GM19023 (cell line): ENCODE data around the gene PNLDC1.
"Not testable (repeated sequence)": the region's sequence is repeated elsewhere in the genome, so short reads cannot be mapped to it uniquely, and the experiment has no call there.

ENCODE experiments used
- ATAC-seq: cut with Tn5 transposase; IDR thresholded peaks from one replicate; pipeline ENCODE4 v1.9.1; 2021; ENCODE audit warnings: mild to moderate bottlenecking, moderate library complexity; ENCODE audit not compliant: unreplicated experiment

The PNLDC1 gene

DNA sequence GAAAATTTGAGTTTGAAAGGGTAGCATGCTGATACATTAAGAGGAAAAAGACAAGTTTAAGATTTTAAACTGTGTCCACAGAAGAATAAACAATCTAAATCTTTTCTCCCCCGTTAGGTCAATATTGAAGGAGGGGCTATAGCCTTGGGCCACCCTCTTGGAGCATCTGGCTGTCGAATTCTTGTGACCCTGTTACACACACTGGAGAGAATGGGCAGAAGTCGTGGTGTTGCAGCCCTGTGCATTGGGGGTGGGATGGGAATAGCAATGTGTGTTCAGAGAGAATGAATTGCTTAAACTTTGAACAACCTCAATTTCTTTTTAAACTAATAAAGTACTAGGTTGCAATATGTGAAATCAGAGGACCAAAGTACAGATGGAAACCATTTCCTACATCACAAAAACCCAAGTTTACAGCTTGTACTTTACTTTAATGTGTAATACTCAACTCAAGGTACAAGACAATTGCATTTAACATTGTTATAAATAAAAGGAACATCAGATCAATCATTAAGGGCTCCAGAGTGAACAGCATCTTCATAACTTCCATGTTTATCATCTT, 21.5 kb upstream of the PNLDC1 start:
- ATAC-seq: no peak

- ATAC-seq: no peak
These were observed 11.8 kb upstream of the PNLDC1 start for GRCh38 chr6:159788276-159788675.

- no peak for ATAC-seq
These were observed 11.2 kb upstream of the PNLDC1 start for GRCh38 chr6:159788753-159789376.

DNA sequence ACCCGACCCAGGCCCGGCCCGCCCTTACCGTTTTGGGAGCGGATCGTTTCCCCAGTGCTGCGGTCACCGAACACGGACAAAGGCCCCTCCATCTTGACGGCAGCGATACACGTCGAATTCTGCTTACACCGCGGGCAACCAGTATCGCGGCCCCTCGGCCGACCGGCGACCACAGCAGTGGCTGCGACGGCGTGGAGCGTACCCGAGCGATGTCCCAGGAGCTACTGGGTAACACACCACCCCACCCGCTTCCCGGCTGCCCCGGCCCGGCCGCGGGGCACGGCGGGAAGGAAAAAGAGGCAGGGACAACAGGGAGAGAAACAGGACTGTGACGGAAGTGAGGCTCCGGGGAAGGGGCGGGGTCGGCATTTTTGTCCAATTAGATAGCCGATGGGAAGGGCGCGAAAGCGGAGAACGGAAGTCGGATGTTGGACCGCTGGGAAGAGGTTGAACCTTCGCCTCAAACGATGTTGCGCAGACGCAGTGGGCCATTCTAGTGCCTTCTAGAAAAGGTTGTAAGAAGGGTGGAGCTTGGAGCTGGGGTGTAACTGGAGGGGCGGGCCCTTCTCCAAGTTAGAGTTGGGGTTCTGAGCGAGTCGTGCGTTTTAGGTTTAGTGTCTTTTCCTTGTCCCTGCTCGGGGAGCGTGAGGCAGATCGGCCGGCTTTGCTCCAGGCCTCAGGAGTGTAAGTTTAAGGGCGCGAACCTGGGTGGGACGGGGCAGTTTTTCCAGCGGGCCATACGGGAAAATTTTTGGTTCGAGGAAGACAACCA, 10.5 kb upstream of the PNLDC1 start, which contains the start of gene TCP1:
TSS of gene TCP1 (minus strand) at position 226 of the 772 bp plus-strand sequence. CDS start at position 92, 134 bp downstream.
- ATAC-seq: peak; percentile 79

DNA sequence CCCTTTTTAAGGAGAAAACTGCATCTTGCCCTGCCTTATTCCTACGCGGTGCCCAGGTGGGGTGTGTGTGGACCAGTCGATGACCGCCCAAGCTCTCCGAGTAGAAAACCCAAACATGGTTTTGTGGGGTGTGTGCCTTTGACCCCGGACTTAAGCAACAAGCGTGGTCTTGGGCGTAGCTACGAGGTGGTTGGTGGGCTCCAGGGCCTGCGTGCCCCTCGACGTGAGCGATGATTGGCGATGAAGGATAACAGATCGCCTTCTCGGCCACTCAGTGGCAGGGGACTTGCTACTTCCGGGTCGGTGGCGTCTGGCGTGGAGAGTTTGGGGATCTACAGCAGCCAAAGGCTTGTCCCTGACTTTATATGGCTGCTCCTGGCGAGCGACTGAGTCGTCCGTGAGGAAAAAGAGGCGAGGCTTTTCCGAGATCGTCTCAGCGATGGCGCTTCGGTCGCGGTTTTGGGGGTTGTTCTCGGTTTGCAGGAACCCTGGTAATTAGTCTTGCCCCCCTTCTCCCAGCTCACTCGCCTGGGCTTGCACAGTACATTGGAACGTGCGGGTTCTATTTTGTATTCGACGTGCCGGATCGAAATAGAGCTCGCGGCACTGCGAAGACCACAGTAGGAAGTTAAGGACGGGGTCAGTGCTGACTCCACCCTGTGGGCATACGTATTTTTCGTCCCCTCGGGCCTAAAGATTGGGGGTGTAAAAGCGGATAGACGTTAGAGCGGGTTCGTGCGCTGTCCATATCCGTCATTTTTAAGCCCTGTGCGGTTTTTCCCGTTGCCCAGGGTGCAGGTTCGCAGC, 9.7 kb upstream of the PNLDC1 start, which contains the start of gene MRPL18:
TSS of gene MRPL18 (plus strand) at position 319 of the 807 bp plus-strand sequence. CDS start at position 440, 121 bp downstream.
- ATAC-seq: peak; percentile 83

GRCh38 chr6:159790956-159791598, 9.0 kb upstream of the PNLDC1 start:
- ATAC-seq: no peak

GRCh38 chr6:159794976-159795375, 5.1 kb upstream of the PNLDC1 start:
- not testable (repeated sequence) for ATAC-seq

DNA sequence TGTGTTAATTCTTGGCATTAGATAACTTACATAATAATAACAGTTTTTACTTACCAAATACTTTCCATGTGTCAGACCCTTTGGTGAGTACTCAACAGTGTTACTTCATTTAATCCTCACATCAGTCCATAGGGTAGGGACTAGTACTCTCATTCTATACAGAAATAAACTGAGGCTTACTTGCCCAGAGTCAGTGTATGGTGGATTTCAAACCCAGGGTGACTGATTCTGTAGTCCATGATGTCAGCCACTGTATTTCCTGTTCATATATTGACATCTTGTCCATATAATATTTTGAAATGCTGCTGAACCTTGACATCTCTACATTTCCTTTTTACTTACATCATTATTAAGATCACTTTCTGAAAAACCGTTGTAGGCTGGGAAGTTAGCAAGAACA, 2.5 kb upstream of the PNLDC1 start:
- ATAC-seq: no peak

- no peak for ATAC-seq
These were observed 1.9 kb downstream of the PNLDC1 start for GRCh38 chr6:159801935-159802334.

DNA sequence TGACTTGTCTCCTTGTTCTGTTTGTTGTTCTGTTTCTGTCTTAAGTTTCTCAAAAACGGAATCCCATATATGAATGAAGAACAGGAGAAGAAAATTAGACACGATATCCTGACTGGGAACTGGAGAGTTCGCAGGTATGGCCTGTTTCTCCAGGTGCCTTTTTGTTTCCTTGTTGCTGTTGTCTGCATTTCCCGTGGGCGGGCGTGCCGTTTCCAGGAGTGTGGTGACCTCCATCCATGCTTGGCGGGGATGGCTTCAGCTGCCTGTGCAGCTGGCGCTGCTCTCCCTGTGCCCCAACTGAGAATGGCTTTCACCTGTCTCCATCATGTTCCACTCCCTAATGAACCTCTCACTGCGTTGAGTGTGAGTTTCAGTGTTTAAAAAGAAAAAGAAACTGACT, 4.4 kb downstream of the PNLDC1 start:
- no peak for ATAC-seq

- no peak for ATAC-seq
These were observed 5.5 kb downstream of the PNLDC1 start for GRCh38 chr6:159805440-159806020.

GRCh38 chr6:159806021-159806458, 6.0 kb downstream of the PNLDC1 start:
- no peak for ATAC-seq

DNA sequence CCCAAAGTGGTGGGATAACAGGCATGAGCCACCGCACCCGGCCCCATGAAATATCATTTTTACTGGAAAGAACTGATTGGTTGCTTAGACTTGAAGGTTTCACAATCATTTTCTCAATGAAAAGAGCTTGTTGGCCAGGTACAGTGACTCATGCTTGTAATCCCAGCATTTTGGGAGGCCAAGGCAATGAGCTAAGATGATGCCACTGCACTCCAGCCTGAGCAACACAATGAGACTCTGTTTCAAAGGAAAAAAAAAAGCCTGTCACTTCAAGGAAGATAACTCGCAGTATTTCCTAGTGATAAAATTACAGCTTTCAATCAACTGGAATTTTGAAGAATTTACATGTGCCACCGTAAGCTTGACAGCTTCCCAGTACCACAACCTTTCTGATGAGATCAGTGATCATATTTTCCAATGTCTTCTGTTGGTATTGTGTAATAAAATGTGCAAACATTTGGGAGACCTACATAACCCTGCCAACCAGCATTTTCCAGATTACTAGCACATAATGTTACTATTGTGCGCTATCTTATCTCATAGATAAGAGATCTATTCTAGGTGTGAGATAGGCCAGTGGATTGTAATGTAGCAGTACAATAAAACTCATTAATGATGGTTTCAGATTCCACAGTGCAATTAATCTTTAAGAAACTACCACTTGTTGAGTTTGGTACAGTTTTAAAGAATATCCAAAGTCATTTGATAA, 7.2 kb downstream of the PNLDC1 start:
- ATAC-seq: no peak

GRCh38 chr6:159808647-159809046, 8.6 kb downstream of the PNLDC1 start:
- ATAC-seq: no peak

GRCh38 chr6:159809149-159809548, 9.1 kb downstream of the PNLDC1 start:
- no peak for ATAC-seq

DNA sequence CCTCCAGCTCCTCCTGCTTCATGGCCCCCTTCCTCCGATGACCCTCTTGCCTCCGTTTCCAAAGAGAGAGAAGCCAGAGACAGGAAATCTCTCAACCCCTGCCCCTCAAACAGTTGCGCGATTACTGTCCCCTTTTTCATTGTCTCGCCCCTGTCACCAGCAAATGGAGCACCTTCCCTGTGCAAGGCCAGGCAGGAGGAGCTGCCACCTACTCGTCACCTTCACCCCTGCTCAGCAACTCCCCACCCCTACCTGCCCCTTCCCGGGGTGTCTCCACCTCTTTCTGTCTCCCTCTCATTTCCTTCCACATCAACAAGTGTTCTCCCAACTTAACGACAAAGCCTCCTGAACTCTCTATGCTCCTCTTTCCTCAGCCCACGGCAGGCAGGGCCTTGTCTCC, 13.7 kb downstream of the PNLDC1 start:
- ATAC-seq: no peak

- ATAC-seq: no peak
These were observed 15.3 kb downstream of the PNLDC1 start for GRCh38 chr6:159815410-159815809.

DNA sequence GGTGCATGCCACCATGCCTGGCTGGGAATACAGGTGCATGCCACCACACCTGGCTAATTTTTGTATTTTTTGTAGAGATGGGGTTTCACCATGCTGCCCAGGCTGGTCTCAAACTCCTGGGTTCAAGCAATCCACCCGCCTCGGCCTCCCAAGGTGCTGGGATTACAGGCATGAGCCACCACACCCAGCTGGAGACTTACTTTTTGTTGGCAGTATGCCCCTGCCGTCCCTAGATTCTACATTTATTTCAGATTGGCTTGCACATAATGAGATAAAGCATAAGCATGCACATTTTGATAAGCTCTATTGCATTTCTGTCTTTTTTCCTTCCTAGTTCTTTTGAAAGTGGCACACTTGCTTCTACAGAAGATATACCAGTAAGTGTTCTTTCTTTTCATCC, 16.7 kb downstream of the PNLDC1 start:
- ATAC-seq: not testable (repeated sequence)

GRCh38 chr6:159817951-159818739, 18.1 kb downstream of the PNLDC1 start:
- no peak for ATAC-seq
